Panc1 (cell line): ENCODE results near the gene OVOL2. TPM values are rescaled to one million over a fixed set of nuclear protein-coding genes. Genes with fewer than 3 reads are reported as not detected.

Source experiments
- ATAC-seq: fragments of 200-7000 bp; cut with Tn5 transposase; 2 replicates; pipeline ENCODE4 v1.9.1; 2020; ENCODE audit warnings: mild to moderate bottlenecking, moderate library complexity
- BruUV-seq: library from RNA; stranded (reverse); fragments of 400-500 nt; replicated peaks from 2 replicates; lab custom pipeline; 2021; lab: Mats Ljungman, UMichigan
- CTCF ChIA-PET: fragments of 300-600 bp; sonication (Branson Sonifier 250); formaldehyde crosslinking; loops from one replicate; lab custom pipeline; 2022; ENCODE audit warnings: antibody characterized with exemption; lab: Charles Lee
- POLR2A ChIA-PET: fragments of 300-600 bp; sonication (Branson Sonifier 250); formaldehyde crosslinking; loops from one replicate; lab custom pipeline; 2022; ENCODE audit warnings: antibody characterized with exemption; lab: Charles Lee
- DNase-seq: peaks from one replicate; pipeline ENCODE4 v3.0.0-alpha.2; 2010; ENCODE audit warnings: low read depth, low spot score
- H3K27ac ChIP-seq: 2 replicates; pipeline ENCODE4 v1.5.1; 2011; ENCODE audit warnings: mild to moderate bottlenecking, low read length, inconsistent platforms
- H3K27me3 ChIP-seq: fragments of 200-500 bp; sonication (Bioruptor generic); 2 replicates; pipeline ENCODE4 v1.6.0; 2014; ENCODE audit warnings: low read length, inconsistent platforms; ENCODE audit not compliant: control insufficient read depth, insufficient read depth
- H3K36me3 ChIP-seq: fragments of 200-500 bp; sonication (Bioruptor generic); 2 replicates; pipeline ENCODE4 v1.5.1; 2014; ENCODE audit warnings: inconsistent platforms, mild to moderate bottlenecking, low read length, moderate library complexity; ENCODE audit not compliant: control insufficient read depth, insufficient read depth
- H3K4me1 ChIP-seq: 2 replicates; pipeline ENCODE4 v1.5.1; 2011; ENCODE audit warnings: inconsistent platforms, mild to moderate bottlenecking, low read length, moderate library complexity; ENCODE audit not compliant: control insufficient read depth, insufficient read depth
- H3K4me3 ChIP-seq, 2 experiments: 2 replicates each; pipeline ENCODE4 v1.5.1; 2011 to 2012; ENCODE audit warnings: low read depth in 2 of 2, low read length in 2 of 2, mild to moderate bottlenecking in 2 of 2, inconsistent platforms in 1 of 2, moderate library complexity in 1 of 2
- H3K9me3 ChIP-seq: fragments of 200-500 bp; sonication (Bioruptor generic); 2 replicates; pipeline ENCODE4 v1.5.1; 2014; ENCODE audit warnings: low read depth, mild to moderate bottlenecking, inconsistent platforms, low read length, moderate library complexity; ENCODE audit not compliant: control insufficient read depth, insufficient read depth
- POLR2AphosphoS5 ChIP-seq: IDR thresholded peaks from 2 replicates; pipeline ENCODE4 v1.6.1; 2012; ENCODE audit warnings: mild to moderate bottlenecking, low read depth, low read length, moderate library complexity
- SIN3A ChIP-seq: IDR thresholded peaks from 2 replicates; pipeline ENCODE4 v1.6.1; 2012; ENCODE audit warnings: low read depth, mild to moderate bottlenecking, low read length, moderate library complexity, borderline replicate concordance; ENCODE audit not compliant: insufficient read depth
- TCF7L2 ChIP-seq: IDR thresholded peaks from 2 replicates; pipeline ENCODE4 v1.6.1; 2011; ENCODE audit warnings: mild to moderate bottlenecking, low read depth, low read length, inconsistent platforms
- in situ Hi-C: cut with HindIII; loops from 2 replicates; pipeline ENCODE4 v1.10.0; 2016; ENCODE audit warnings: low sequenced_read_pairs, low pct_unique_long_range_greater_than_20kb
- intact Hi-C: fragments of 100-400 bp; cut with micrococcal nuclease; formaldehyde crosslinking; loops from one replicate; pipeline ENCODE4 v1.10.0; 2022; ENCODE audit not compliant: unreplicated experiment
- total RNA-seq: library from RNA; stranded (reverse); gene quantifications from one replicate; pipeline ENCODE4 v1.2.1, GENCODE V29; 2021; ENCODE audit not compliant: unreplicated experiment
- TF ChIP-seq, protein P1 (sequence below), 2 experiments: IDR thresholded peaks; 2 replicates each; pipeline ENCODE4 v1.6.1; 2011 to 2012; ENCODE audit warnings: low read depth in 2 of 2, control low read depth in 1 of 2, low read length in 1 of 2, mild to moderate bottlenecking in 1 of 2, moderate library complexity in 1 of 2; ENCODE audit not compliant: insufficient read depth in 1 of 2
- TF ChIP-seq, protein P2 (sequence below): fragments of 450-650 bp; IDR thresholded peaks from 2 replicates; pipeline ENCODE4 v1.5.1; 2017; ENCODE audit warnings: mild to moderate bottlenecking

The OVOL2 gene
- total RNA-seq, 1 experiment from 2014 or later = 0.77 TPM

DNA sequence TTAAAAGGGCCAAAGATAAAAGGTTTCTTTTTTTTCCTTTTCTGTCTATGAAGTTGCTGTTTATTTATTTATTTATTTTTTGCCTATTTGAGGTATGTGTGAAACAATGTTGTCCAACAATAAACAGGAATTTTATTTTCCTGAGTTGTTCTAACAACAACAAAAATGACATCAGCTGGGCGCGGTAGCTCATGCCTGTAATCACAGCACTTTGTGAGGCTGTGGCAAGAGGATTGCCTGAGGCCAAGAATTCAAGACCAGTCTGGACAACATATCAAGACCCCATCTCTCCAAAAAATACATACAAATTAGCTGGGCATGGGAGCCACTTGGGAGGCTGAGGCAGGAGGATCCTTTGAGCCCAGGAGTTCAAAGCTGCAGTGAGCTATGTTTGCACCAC, 44.8 kb downstream of the OVOL2 start:
- no peaks in the 10 kb centered on the region for H3K9me3 ChIP-seq
- ATAC-seq (no peak), DNase-seq (no peak)
- TF ChIP-seq POLR2AphosphoS5 = no peak
- TF ChIP-seq, protein P1, sequence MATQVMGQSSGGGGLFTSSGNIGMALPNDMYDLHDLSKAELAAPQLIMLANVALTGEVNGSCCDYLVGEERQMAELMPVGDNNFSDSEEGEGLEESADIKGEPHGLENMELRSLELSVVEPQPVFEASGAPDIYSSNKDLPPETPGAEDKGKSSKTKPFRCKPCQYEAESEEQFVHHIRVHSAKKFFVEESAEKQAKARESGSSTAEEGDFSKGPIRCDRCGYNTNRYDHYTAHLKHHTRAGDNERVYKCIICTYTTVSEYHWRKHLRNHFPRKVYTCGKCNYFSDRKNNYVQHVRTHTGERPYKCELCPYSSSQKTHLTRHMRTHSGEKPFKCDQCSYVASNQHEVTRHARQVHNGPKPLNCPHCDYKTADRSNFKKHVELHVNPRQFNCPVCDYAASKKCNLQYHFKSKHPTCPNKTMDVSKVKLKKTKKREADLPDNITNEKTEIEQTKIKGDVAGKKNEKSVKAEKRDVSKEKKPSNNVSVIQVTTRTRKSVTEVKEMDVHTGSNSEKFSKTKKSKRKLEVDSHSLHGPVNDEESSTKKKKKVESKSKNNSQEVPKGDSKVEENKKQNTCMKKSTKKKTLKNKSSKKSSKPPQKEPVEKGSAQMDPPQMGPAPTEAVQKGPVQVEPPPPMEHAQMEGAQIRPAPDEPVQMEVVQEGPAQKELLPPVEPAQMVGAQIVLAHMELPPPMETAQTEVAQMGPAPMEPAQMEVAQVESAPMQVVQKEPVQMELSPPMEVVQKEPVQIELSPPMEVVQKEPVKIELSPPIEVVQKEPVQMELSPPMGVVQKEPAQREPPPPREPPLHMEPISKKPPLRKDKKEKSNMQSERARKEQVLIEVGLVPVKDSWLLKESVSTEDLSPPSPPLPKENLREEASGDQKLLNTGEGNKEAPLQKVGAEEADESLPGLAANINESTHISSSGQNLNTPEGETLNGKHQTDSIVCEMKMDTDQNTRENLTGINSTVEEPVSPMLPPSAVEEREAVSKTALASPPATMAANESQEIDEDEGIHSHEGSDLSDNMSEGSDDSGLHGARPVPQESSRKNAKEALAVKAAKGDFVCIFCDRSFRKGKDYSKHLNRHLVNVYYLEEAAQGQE (IDR thresholded peaks at IDR 0.05; ENCODE audit: insufficient read depth in 1 of 2, low read depth in 2 of 2, low read length in 1 of 2) = no peak
- BruUV-seq = no TSS peak
- H3K36me3 ChIP-seq = no peaks in the 10 kb centered on the region
- H3K4me1 ChIP-seq = no peaks in the 10 kb centered on the region
- intact Hi-C loops = no loop called here
- no peak overlapping the region for H3K27ac ChIP-seq
- CTCF ChIA-PET = no interaction called here
- H3K27me3 ChIP-seq = no peaks in the 10 kb centered on the region
- POLR2A ChIA-PET = no interaction called here
- in situ Hi-C loops = no loop called here
- H3K4me3 ChIP-seq = no peak overlapping the region

DNA sequence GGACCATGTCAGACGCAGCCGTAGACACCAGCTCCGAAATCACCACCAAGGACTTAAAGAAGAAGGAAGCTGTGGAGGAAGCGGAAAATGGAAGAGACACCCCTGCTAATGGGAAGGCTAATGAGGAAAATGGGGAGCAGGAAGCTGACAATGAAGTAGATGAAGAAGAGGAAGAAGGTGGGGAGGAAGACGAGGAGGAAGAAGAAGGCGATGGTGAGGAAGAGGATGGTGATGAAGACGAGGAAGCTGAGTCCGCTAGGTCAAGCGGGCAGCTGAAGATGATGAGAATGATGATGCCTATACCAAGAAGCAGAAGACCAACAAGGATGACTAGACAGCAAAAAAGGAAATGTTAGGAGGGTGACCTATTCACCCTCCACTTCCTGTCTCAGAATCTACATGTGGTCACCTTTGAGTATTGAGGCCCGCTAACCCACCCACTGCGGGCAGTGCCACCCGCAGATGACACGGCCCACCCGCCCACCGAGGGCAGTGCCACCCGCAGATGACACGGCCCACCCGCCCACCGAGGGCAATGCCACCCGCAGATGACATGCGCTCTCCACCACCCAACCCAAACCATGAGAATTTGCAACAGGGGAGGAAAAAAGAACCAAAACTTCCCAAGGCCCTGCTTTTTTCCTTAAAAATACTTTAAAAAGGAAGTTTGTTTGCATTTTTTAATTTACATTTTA, 45.6 kb downstream of the OVOL2 start:
- Histone ChIP-seq H3K4me1 (no peaks in the 10 kb centered on the region), H3K9me3 (no peaks in the 10 kb centered on the region), H3K36me3 (no peaks in the 10 kb centered on the region), H3K4me3 (no peak overlapping the region), H3K27ac (no peak overlapping the region), H3K27me3 (no peaks in the 10 kb centered on the region)
- POLR2A ChIA-PET = no interaction called here
- DNase-seq (no peak), ATAC-seq (no peak)
- BruUV-seq = no TSS peak
- intact Hi-C loops (no loop called here), in situ Hi-C loops (no loop called here)
- TF ChIP-seq, protein P2, sequence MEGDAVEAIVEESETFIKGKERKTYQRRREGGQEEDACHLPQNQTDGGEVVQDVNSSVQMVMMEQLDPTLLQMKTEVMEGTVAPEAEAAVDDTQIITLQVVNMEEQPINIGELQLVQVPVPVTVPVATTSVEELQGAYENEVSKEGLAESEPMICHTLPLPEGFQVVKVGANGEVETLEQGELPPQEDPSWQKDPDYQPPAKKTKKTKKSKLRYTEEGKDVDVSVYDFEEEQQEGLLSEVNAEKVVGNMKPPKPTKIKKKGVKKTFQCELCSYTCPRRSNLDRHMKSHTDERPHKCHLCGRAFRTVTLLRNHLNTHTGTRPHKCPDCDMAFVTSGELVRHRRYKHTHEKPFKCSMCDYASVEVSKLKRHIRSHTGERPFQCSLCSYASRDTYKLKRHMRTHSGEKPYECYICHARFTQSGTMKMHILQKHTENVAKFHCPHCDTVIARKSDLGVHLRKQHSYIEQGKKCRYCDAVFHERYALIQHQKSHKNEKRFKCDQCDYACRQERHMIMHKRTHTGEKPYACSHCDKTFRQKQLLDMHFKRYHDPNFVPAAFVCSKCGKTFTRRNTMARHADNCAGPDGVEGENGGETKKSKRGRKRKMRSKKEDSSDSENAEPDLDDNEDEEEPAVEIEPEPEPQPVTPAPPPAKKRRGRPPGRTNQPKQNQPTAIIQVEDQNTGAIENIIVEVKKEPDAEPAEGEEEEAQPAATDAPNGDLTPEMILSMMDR = no peak
- TF ChIP-seq TCF7L2 (no peak), SIN3A (no peak), POLR2AphosphoS5 (no peak)
- TF ChIP-seq, protein P1 (IDR thresholded peaks at IDR 0.05; ENCODE audit: insufficient read depth in 1 of 2, low read depth in 2 of 2, low read length in 1 of 2) = no peak
- CTCF ChIA-PET = no interaction called here
